ENCODE measurements around the gene TSPAN14.
A peak's percentile ranks its signal among the peaks of the same experiment; 100 is the strongest.
"Not testable (repeated sequence)": the region's sequence is repeated elsewhere in the genome, so short reads cannot be mapped to it uniquely, and the experiment has no call there.

TSPAN14 gene

GRCh38 chr10:80471001-80471400 lies 16.9 kb downstream of the TSPAN14 start:
- DNase-seq: no peak

GRCh38 chr10:80471715-80472233 lies 17.7 kb downstream of the TSPAN14 start:
- no peak for DNase-seq

DNA sequence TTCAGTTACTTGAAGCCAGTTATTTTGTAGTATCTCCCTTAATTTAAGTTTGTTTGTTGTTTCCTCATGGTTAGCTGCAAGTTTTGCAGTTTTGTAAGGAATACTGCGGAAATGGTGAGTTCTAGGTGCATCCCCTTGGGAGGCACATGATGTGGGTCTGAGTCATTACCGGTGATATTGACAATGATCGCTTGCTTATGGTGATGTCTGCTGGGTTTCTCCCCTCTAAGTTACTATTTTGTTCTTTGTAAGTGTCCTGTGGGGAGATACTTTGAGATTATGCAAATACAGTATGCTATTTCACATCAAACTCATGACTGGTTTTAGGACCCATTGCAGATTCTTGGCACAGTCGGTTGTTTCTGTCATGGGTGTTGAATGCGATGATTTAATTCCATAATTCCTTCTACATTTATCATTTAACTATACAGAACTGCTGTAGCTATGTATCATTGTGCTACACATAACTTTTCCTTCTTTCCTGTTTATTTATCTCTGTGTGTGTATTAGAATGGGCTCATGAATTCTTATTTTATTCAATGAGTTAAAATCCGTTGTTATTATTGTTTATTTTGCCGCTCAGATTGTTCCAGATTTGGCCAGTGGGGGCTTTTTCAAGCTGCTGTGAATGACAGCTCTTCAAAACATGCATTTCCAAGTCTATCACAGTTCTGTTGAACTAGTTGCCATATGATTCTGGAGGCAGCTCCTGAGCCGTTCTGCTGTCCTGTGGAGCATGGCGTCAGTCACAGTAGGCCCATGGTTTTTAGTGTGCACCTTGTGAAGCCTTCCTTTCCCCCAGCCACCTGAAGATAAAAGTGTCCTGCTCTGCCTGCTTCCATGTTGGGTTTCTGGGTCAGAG lies 18.4 kb downstream of the TSPAN14 start:
- peak; percentile 48 for DNase-seq

DNA sequence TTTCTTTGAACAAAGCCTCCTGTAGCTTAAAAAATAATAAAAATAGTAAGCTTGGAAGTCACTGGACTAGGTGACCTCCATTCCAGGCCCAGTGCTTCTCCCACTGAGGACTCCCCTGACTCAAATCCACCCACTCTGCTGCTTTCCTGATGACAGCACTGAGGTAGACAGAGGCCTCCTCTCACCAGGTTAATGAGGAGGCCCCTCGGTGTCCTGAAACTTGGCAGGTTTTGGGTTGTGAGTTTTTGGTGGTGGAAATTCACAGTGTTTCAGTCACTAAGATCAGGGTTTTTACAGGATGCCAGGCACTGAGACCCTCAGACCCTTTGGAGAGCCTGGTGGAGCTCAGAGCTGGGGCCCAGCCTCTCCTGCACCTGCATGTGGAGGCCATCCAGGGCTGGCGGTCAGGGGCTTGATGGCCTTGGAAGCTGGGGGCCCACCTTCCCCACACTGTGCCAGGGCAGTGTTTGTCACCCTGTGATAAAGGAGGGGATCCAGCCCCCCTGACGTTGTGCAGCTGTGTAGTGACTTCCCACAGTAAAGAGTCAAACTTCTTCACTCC lies 19.1 kb downstream of the TSPAN14 start:
- DNase-seq: no peak

GRCh38 chr10:80473692-80474596 lies 19.8 kb downstream of the TSPAN14 start:
- DNase-seq: no peak

DNA sequence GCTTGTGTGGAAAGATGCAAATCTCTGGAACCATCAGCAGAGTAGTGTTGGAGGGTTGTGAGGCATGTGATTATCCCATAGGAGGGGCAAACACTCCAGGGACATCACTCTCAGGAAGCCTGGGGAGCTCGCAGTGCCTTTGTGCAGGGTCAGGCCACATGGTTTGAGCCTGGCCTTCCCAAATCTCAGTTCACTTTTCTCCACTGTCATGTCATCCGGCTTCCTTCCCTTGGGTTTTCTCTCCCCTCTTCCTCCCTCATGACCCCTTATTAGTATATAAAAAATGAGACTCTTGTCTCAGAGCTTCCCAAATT lies 20.4 kb downstream of the TSPAN14 start:
- no peak for DNase-seq

- no peak for DNase-seq
Measured at GRCh38 chr10:80474941-80475340, 20.8 kb downstream of the TSPAN14 start.

GRCh38 chr10:80475641-80476040 lies 21.5 kb downstream of the TSPAN14 start:
- not testable (repeated sequence) for DNase-seq

DNA sequence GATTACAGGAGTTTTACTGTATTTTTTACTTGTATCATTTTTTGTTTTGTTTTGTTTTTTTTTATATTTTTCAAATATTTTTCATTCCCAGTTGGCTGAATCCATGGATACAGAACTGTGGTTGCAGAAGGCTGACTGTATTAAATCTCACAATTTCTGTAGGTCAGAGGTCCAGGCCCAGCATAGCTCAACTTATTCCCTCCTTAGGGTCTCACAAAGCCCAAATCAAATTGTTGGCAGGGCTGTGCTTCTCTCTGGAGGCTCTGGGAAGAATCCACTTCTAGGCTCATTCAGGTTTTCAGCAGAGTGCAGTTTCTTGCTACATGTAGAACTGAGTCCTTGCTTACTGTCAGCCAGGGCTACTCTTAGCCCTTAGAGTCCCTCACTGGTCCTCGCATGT lies 22.6 kb downstream of the TSPAN14 start:
- no peak for DNase-seq

- DNase-seq: no peak
Measured at GRCh38 chr10:80477813-80478212, 23.7 kb downstream of the TSPAN14 start.

- not testable (repeated sequence) for DNase-seq
Measured at GRCh38 chr10:80480373-80480772, 26.3 kb downstream of the TSPAN14 start.

DNA sequence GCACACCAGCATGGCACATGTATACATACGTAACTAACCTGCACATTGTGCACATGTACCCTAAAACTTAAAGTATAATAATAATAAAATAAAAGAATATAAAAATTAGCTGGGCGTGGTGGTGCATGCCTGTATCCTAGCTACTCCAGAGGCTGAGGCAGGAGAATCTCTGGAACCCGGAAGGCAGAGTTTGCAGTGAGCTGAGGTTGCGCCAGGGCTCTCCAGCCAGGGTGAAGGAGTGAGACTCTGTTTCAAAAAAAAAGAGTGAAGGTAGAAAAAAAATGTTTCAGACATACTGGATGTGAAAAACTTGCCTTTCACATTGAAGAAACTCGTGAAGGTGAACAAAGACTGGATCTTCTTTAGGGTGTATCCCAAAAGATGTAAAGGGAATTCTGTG lies 26.7 kb downstream of the TSPAN14 start:
- DNase-seq: no peak

DNA sequence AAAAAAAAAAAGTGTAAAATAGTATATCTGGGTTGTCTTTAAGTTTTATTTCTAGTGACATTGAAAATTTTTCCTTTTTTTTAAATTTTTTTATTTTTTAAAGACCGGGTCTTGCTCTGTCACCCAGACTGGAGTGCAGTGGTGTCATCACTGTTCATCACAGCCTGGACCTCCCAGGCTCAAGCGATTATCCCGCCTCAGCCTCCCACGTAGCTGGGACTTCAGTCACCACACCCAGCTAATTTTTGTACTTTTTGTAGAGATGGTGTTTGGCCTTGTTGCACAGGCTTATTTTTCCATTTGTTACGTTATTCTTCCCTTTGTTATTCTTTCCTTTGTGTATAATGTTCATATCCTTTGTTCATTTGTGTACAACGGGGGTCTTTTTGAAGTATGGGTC lies 30.1 kb downstream of the TSPAN14 start:
- DNase-seq: no peak

GRCh38 chr10:80484676-80485075 lies 30.6 kb downstream of the TSPAN14 start:
- DNase-seq: no peak

GRCh38 chr10:80485076-80485945 lies 31.2 kb downstream of the TSPAN14 start:
- DNase-seq: no peak

DNA sequence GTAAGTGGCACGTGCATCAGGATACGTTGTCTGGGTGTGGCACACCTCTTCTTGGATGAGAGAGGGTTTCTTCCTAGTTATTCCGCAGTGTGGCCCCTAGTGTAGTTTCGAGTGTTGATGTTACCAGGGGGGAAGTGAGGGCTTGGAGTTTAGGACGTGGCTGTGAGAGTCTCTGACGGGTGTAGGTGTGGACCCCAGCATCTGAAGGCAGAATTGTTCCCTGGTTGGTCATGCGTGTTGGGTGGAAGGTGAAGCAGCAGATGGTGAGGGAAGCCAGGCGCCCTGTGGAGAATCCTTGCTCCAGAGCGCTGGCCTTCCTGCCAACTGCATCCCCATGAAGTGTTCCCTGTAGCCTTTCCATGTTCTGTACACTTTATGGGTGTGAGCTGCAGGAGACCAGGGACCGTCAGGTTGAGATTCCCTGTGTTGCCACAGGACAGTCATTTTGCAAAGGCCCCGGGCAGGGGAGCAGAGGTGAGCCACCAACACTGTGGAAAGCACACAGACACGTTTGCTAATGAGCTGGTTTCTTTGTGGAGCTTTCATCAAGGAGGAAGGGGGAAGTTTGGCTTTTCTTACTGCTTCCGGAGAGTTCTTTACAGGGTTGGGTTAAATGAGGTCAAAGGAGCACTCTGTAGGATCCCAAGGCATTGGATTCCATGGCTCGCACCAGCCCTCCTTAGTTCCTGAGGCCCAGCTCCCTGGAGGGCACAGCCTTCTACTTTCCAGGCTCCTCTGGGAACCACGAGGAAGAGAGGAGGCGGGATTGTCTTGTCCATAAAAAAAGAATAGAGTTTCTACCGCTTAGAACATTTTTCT lies 32.0 kb downstream of the TSPAN14 start:
- no peak for DNase-seq

GRCh38 chr10:80486785-80487420 lies 32.8 kb downstream of the TSPAN14 start:
- DNase-seq: no peak

GRCh38 chr10:80487421-80487785 lies 33.3 kb downstream of the TSPAN14 start:
- no peak for DNase-seq

- peak; percentile 44 for DNase-seq
Measured at GRCh38 chr10:80487791-80488538, 33.9 kb downstream of the TSPAN14 start.

- DNase-seq: no peak
Measured at GRCh38 chr10:80488539-80489066, 34.5 kb downstream of the TSPAN14 start.
